Bone marrow (tissue), 2 donors: Measurements from ENCODE around the gene IKBKE.

Source experiments
- DNase-seq, 2 donors: peaks; one replicate each; lab custom pipeline; 2025; lab: John Stamatoyannopoulos, UW

Gene IKBKE

DNA sequence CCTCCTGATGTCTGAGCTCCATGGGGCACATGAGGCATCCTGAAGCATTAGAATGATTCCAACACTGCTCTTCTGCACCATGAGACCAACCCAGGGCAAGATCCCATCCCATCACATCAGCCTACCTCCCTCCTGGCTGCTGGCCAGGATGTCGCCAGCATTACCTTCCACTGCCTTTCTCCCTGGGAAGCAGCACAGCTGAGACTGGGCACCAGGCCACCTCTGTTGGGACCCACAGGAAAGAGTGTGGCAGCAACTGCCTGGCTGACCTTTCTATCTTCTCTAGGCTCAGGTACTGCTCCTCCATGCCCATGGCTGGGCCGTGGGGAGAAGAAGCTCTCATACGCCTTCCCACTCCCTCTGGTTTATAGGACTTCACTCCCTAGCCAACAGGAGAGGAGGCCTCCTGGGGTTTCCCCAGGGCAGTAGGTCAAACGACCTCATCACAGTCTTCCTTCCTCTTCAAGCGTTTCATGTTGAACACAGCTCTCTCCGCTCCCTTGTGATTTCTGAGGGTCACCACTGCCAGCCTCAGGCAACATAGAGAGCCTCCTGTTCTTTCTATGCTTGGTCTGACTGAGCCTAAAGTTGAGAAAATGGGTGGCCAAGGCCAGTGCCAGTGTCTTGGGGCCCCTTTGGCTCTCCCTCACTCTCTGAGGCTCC, 26.0 kb downstream of the IKBKE start:
- DNase-seq: no peak

DNA sequence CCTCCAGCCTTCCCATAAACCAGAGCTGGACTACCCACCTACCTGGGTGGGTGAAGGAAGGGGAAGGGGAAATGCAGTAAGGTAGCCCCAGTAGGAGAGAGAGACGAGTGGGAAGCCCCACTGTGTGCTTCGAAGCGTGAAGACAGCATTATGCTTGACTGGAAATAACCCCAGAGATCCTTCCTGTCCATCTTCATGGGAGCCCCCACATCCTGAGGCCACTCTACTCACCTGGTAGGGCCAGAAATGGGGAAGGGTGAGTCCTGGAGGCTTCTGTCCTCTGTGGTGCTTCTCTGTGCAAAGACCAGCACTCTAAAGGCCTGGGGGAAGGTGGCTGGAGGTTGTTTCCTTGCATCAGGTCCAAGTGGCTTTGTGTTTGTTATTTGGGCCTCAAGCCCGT, 27.1 kb downstream of the IKBKE start:
- DNase-seq: no peak

DNA sequence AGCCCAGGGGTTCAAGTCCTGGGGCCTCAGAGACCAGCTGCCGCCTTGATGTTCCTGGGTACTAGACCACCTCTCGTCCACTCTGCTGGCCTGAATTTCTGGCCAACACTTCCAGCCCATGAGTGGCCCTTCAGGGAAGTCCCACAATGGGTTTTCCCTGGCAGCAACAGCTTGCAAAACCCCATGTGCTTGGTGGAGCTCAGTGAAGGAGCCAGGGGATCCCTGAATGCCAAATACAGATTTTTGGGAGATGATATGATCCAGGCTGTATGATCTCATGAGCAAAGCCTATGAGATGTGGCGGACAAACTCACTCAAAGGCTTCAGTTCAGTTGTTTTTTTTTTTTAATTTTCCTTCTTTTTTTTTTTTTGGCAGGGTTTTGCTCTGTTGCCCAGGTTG, 27.5 kb downstream of the IKBKE start:
- no peak for DNase-seq

DNA sequence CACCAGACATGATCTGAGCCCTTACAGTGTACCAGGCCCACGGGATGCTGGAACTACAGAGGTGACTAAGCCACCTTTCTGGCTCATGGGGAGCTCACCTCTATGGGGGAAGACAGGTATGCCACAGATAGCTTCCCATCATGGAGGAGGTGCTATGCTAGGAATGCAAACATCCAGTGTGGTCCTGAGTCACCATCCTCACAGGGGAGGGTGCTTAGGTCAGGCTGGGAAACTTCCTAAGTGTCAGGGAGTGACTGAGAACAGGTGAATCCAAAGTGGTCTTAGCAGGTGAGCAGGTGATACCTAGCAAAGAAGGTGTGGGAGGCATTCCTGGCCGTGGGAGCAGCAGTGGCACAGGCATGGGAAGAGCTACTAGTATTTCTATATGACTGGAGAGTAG, 28.4 kb downstream of the IKBKE start:
- no peak for DNase-seq

DNA sequence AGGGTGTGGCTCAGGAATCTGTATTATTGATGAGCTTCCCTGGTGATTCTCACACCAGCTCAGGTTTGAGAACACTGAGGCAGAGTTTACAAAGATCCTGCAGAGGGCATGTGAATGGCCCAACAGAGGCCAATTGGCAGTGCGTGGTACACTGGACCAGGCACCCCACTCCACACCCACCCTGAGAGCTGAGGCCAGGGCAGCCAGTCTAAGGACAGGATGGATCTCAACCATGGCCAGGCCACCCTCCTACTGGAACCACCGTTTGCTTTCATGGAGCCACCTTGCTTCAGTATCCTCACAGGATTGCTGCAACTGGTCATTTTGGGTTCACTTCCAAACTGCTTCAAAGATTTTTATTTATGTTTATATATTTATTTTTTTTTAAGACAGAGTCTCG, 29.8 kb downstream of the IKBKE start:
- no peak for DNase-seq

DNA sequence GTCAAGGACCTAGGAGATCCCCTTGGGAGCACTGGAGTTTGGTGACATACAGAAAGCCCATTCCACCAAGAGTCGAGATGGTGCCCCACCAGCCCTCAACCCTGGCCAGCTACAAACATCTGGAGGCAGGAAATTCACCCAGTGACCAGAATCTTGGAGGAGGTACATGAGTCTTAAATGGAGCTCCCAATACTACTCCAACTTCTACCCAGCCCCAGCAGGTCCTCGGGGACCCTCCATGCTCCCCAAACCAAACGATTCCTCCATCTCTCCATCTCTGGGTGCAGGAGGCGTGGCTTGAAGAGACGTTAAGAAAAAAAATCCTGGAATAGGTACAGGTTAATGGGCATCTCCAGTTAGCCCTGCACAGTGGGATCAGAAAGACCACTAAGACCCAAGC, 31.6 kb downstream of the IKBKE start:
- DNase-seq: no peak

DNA sequence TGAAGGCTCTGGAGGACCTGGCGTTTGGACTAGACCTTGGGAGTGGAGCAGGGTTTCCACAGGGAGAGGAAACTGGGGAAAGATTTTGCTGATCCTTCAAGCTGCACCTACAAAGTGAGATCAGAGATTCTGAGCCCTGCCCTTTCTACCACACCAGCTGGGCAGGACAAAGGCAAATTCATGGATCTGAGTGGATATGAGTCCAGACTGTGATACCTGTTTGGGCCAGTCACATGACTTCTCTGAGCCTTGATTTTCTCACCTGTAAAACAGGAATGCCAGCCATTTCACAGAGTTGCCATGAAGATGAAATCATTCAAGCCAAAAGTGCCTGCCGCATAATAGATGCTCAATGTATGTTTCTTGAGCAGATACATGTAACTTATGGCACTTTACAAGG, 32.1 kb downstream of the IKBKE start:
- DNase-seq: no peak

DNA sequence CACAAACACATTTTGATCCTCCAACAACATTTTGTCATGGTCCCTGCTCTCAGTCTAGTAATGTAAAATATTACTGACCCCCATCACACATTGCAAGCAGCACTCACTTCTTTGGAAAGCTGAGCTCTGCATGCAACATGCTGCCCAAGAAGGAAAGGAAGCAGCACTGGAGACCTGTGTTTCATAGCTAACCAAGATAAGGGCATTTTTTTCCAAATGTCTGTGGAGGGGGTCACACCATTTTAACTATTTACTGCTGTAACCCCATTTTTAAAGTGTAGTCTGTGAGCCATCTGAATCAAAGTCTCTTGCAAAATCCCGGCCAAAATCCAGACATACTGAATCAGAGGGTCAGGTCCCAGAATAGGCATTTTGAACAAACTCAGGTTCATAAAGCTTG, 32.5 kb downstream of the IKBKE start:
- DNase-seq: no peak

DNA sequence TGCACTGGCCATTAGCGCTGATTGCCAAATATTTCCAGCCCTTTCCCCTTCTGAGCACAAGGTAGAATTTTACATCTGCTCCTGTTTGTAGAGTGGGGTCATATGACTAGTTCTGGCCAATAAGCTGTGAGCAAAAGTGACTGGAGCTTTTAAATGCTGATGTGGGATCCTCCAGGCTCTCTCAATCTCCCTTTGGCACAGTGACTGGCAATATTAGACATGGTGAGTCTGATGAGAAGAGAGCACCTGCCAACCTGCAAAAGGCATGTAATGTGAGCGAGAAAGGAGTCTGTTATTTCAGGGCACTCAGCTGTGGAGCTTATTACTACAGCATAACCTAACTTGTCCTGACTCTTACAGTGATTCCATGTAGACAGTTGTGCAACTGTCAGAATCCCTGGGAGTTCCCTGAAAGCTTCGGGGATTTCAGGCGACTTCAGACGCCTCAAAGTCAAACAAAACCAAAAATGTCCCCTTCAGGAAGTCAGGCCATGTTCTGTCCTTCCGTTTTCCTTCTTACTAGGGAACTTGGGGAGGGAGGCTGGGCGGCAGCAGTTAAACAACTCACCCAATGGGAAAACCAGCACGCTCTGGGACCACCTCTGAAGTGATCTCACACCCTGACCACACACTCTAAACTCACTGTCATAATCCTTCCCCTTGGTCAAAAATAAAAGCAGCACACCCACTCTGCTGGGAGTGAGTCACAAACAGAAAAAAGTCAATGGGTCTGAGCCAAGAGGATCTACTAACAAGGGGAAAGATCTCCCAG, 33.5 kb downstream of the IKBKE start:
- DNase-seq: peak; percentile 41 to 66

DNA sequence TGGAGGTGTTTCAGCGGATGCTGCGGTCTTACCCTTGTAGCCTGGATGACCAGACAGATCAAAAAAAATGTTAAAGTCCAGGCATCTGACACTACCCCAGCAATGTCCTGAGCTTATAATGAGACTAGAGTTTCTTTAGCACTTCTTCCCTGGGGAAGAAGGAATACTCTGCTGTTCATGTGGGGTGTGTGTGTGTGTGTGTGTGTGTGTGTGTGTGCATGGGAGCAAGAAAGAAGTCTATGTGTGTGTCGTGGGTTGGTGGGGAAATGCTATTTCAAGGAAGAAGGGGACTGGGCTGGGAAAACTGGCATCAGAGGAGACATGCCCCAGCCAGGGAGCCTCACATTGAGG, 34.1 kb downstream of the IKBKE start:
- no peak for DNase-seq

DNA sequence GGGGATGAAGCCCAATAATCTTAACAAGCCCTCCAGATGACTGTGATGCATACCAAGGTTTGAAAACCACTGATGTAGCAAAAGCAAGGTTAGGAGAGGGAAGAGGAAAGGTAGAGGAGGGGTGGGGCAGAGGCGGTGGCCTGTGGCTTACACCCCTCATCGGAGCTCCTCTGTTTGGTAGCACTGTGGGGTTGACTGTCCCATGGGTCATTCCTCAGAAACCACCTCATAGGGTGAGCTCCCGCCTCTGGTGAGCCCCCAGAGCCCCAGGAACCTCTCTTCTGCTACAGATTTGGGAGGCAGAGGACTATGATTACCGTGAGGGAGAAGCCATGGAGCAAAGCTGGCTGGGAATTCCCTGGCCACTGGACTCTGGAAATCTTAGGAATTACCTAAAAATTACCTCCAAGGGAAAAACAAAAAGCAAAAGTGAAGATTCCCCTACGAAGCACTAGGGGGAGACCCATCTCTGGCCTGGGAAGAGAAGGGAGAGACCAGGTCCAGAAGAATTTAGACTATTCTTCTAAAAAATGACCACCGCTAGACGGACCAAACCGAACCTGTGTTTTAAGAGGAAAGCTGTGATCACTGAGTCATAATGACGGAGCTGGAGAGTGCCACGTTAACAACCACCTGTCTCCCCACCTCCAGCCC, 35.6 kb downstream of the IKBKE start:
- DNase-seq: no peak

DNA sequence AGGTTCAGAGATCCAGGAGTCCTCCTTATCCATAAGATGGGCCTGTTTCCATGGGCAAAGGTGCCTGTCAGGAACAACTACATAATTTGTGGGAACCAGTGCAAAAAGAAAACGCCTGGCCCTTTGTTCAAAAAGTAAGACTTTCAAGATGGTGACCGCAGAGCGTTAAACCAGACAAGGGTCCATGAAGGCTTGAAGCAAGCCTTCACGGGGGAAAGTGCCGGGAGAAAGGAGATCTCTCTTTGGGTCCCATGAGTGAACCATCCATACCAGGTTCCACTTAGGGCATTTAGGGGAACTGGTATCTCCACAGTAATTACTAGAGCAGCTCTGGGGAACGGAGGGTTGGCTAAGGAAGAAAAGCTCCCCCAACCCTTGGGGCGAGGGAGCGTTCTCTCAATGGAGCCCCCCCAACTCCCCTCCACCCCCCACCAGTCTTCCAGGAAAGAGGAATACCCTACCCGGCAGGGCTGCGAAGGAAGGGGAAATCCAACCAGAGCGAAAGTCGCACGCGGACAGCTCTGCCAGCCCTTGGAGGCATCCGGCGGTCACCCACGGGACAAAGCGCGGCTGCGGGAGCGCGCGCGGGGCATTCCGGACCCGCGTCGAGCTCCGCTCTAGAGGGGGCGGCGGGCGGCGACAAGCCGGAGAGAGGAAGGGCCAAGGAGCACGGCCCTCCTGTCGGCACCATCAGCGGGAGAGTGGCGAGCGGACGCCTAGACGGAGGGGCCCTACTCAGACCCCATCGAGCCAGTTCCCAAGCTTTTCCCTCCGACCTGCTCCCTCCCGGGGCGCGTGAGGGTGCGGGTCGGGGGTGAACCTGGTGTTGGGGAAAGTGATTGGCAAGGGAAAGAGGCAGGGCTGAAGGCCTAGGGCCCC, 36.4 kb downstream of the IKBKE start:
- DNase-seq: no peak

DNA sequence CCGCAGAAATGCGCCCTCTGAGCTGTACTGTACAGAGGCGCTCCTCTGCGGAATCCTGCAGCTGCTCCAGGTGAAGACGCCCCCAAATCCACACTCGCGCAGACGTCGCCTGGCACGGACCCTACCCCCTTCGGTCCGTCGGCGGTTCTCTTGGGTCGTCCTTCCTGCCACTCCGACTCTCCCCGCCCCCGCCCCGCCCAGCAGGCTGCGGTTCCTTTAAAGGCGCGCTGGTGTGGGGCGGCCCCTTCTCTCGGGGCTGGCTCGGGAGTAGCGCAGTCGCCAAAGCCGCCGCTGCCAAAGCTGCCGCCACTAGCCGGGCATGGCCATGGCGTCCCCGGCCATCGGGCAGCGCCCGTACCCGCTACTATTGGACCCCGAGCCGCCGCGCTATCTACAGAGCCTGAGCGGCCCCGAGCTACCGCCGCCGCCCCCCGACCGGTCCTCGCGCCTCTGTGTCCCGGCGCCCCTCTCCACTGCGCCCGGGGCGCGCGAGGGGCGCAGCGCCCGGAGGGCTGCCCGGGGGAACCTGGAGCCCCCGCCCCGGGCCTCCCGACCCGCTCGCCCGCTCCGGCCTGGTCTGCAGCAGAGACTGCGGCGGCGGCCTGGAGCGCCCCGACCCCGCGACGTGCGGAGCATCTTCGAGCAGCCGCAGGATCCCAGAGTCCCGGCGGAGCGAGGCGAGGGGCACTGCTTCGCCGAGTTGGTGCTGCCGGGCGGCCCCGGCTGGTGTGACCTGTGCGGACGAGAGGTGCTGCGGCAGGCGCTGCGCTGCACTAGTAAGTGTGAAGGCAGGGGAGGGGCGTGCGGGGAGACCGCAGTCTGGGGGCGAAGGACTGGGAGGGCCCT, 37.2 kb downstream of the IKBKE start, which contains the start of gene RASSF5:
RASSF5 (plus strand) TSS at position 248 of the 846 bp plus-strand sequence; CDS start at position 320, 72 bp downstream.
- peak; percentile 23 to 59 for DNase-seq

DNA sequence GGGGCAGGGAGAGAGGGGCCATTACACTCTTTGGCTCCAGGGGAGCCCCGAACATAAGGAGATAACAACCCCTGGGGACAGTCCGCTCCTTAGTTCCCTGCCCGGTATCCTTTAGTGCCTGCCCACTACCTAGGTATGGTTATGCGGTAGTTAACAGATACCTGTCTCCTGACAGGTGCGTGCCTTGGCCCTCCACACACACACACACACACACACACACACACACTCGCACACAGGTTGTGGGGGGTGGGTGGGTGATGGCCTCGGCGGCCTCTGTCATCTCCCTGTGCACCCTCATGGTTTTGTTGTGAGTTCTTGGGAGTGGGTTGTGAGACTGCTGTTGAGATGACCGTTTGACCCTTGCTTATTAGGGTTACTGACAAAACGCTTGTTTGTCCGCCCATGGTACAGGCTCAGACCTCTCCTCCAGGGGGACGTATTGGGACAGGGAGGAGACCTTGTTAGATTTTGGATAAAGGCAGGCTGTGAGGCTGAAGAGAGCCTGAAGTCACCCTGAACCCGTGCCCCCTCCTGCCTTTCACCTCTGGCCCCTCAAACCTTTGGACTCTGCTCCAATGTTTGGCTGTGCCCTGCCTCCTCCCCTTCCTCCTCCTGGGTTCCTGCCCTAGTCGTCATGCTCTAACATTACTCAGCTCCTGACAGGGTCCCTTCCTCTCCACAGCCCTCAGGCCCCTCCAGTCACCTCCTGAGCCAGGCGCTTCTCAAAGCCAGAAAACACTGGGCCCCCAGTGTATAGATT, 38.0 kb downstream of the IKBKE start:
- peak in 1 of 2 donors; percentile 27 for DNase-seq

DNA sequence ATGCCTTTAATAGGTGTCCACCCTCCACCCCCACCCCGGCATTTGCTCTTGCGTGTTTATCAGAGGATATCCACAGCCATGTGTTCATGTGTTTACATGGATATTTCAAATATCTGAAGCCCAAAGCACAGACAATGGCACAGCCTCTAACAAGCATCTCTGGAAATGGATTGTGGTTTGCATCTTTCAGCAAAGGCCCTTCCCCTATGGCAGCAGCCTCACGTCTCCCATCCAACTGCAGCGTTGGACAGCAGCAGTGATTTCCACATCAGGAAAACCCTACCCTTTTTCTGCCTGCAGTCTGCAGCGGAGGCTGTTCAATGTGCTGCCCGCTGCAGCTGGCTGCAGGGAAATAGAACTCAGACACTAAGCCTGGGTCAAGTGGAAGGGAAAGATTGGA, 38.7 kb downstream of the IKBKE start:
- DNase-seq: no peak

DNA sequence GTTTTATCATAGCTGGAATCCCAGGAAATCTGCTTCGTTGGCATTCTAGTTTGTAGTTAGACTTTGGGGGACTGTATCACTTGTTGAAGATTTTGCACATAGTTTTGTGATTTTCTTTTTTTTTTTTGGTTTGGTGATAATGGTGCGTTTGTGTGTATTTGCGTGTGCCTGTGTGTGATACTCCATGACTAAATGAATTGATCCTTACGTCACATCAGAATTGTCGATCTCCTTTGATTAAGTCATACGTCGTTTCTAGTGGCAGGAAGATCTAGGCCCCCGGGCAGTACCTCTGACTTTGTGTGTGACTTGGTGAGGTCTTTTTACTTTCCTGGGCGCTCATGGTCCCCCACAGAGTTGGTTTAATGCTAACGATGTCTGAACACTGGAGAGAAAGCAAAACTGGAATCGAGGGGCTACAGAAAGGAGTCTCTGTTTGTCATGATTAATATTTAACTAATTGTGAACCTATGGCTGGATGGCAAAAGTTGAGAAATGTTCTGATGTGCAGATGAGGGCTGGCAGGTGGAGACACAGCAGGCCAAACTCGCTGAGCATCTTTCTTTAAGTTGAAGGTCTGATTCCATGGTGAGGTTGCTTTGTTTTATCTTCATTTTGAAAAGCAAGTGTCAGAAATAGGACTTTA, 39.5 kb downstream of the IKBKE start:
- no peak for DNase-seq

DNA sequence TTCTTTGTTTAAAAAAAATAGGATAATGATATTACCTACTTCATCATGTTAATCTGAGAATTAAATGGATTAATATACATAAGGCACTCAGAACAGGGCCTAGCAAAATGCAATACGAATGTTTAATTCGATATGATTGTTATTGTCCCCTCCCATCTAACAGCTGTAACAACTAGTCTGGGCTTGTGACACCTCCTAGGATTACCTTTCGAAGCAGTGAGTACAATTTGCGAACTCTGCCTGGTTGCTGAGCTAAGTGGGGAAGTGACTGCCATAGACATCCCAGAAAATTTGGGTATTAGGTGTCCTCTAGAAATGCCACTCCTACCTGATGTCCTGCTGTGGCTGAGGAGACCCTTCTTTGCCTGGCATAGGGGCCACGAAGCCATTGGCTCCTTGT, 40.1 kb downstream of the IKBKE start:
- DNase-seq: no peak

DNA sequence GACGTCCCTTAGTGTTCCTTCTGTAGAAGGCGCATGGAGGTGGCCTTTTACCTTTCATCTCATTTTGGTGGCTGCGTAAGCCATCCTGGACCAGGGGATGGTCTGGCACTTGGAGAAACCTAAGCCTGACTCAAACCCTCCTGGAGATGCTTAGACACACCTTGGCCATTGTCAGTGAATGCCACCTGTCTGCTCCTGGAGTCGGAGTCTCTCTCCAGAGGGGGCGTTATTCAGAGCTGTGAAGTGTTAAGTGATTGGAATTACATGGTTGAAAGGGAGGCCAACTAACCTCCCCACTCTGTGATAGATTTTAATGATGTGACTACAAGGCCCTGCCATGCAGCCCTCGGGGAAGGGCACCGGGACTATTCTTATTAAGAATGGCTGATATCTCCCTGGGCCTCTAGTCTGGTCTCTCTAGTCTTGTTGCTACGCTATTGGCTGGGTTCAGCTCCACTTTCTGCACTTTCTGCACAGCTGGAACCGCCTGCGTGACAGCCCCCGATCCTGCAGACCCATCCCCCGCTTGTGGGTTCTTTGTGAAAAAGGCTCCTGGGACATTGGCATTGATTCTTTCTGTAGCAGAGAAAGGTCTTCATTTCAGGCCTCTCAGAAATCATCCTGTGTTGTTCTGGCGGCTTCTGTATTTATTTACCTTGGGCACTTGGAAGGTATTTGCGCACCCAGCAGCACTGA, 41.2 kb downstream of the IKBKE start:
- no peak for DNase-seq

DNA sequence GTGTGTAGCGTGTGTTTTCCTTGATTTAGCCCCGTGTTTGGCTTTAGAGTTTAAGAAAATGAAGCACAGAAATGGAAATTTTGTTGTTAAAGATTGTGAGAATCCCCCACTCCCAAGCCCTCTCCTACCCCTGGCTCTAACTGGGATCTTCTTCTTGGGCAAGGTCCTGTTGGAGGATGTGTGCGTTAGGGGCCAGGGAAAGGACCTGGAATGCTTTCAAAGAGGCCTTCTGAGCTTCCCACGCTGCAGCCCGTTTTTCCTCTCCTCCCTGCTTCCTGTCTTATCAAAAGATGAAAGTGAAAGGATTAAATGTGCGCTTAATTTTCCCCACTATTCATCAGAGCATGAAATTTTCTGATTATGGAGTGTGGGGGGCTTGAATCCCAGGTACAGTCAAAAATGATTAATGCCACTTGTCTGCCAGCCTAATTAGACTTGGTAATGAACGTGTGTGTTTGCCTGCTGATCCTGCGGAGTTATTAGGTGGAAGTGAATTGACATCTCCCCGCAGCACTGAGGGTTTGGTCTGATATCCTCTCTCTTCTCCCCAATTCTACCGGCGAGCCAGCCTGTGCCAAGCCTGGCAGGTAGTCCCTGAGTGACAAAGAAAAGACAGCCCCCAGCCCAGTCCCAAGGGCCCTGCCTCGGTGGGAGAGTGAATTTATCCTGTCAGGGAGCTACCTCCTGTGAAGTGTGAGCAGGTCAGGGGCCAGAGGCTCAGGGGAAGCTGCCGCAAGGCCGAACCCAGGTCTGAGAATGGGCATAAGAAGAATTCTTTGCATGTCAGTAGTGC, 42.0 kb downstream of the IKBKE start:
- DNase-seq: no peak
